ENCODE measurements around the gene ARID3A. TPM values are rescaled to one million over a fixed set of nuclear protein-coding genes. Genes with fewer than 3 reads are reported as not detected.

ARID3A gene
- total and polyA plus RNA-seq, 2 of the 4 experiments (the other 2 are of a cell fraction) = 16.0 to 23.1 TPM

- Histone ChIP-seq H4K8ac (ENCODE audit: low read depth in 2 of 2, low read length in 2 of 2) (peak overlapping the region; percentile 36 to 45; a peak in 3 of 4 replicates), H3K4me2 (ENCODE audit: low read depth, low read length) (peak overlapping the region; percentile 56)
These were observed 2.1 kb downstream of the ARID3A start for GRCh38 chr19:927780-928401.

More at GRCh38 chr19:927780-928401, 2.1 kb downstream of the ARID3A start:
- Histone ChIP-seq H2AK5ac (ENCODE audit: low read depth, low read length) (peak overlapping the region; percentile 92), H3K27me3 (ENCODE audit: control insufficient read depth, insufficient read depth, low read length) (no peaks in the 10 kb centered on the region), H3K4ac (ENCODE audit: low read depth, low read length) (peak overlapping the region; percentile 84), H3K4me3 (ENCODE audit: insufficient read depth, low read depth, low read length) (peak overlapping the region; percentile 96), H3K36me3 (ENCODE audit: control insufficient read depth, insufficient read depth, low read length) (peaks cover 35% of the 10 kb centered on the region), H3K79me1 (ENCODE audit: low read depth in 1 of 2, low read length in 2 of 2) (peaks cover 7 to 49% of the 10 kb centered on the region in 2 experiments), H3K9me1 (ENCODE audit: insufficient read depth, low read length) (no peaks in the 10 kb centered on the region; the same call in 1 of the 2 replicates), H3K27ac (ENCODE audit: insufficient read depth, low read length) (peak overlapping the region; percentile 97), H2AK9ac (replicated peaks; ENCODE audit: low read depth, low read length, poor library complexity) (peak overlapping the region; percentile 85), H4K20me1 (ENCODE audit: insufficient read depth, low read length) (peaks cover 13% of the 10 kb centered on the region), H2BK5ac (ENCODE audit: low read depth, low read length, poor library complexity, severe bottlenecking) (peak overlapping the region; percentile 14), H3K9ac (ENCODE audit: low read depth, low read length) (peak overlapping the region; percentile 98), H2BK15ac (ENCODE audit: low read depth, low read length) (no peak overlapping the region; the same call in 2 of the 3 replicates), H3K56ac (ENCODE audit: extremely low read depth, insufficient read depth, low read length) (no peak overlapping the region), H3K23ac (ENCODE audit: low read depth, low read length) (peak overlapping the region; percentile 56; the same call in 1 of the 2 replicates), H2BK20ac (ENCODE audit: low read depth, low read length) (no peak overlapping the region), H2AFZ (replicated peaks; ENCODE audit: low read length, poor library complexity) (no peak overlapping the region), H4K5ac (ENCODE audit: low read depth, low read length) (no peak overlapping the region; the same call in 1 of the 2 replicates), H3K4me1 (ENCODE audit: control insufficient read depth, insufficient read depth, low read length) (peaks cover 16% of the 10 kb centered on the region), H3K14ac (replicated peaks; ENCODE audit: low read depth, low read length) (peak overlapping the region; percentile 92), H4K91ac (ENCODE audit: insufficient read depth, low read depth, low read length) (peak overlapping the region; percentile 74), H2BK120ac (ENCODE audit: low read depth, low read length) (peak overlapping the region; percentile 2), H3K9me3 (ENCODE audit: control insufficient read depth, insufficient read depth, low read length) (no peaks in the 10 kb centered on the region), H3K18ac (ENCODE audit: low read depth, low read length) (no peak overlapping the region; the same call in 1 of the 2 replicates)
- DNase-seq = no peak
- in situ Hi-C loops (cut with MboI; ENCODE audit: low sequenced_read_pairs) (no loop called here), intact Hi-C loops (cut with micrococcal nuclease) (loop anchor here (2.0 kb wide), 1 partner anchor 313 kb away; the partner anchor contains the start of gene ATP5F1D), dilution Hi-C loops (cut with HindIII; ENCODE audit: low sequenced_read_pairs, unreplicated experiment) (no loop called here)
- CTCF ChIA-PET = interaction anchor here (1.2 kb wide), 1 partner anchor 56 kb away, joined by 3 read pairs; no protein-coding TSS in a partner anchor
- no CpG with 5 or more reads among the region's 12 CpGs for WGBS, 2 experiments (ENCODE audit: extremely low coverage in 2 of 2, insufficient read length in 1 of 2)
- TF ChIP-seq CEBPB (IDR thresholded peaks at IDR 0.05; ENCODE audit: low read depth, low read length) = no peak
- no peak for TF ChIP-seq SMC3 (IDR thresholded peaks at IDR 0.05; ENCODE audit: low read depth, low read length)
- no peak for TF ChIP-seq RAD21 (IDR thresholded peaks at IDR 0.05; ENCODE audit: low read length)
- no peak for TF ChIP-seq MAZ (IDR thresholded peaks at IDR 0.05; ENCODE audit: borderline replicate concordance, low read depth, low read length)
- TF ChIP-seq FOS (IDR thresholded peaks at IDR 0.05; ENCODE audit: low read depth, low read length) = no peak
- no peak for TF ChIP-seq POLR2A (IDR thresholded peaks at IDR 0.05; ENCODE audit: low read depth, low read length)
- no peak for TF ChIP-seq USF2 (IDR thresholded peaks at IDR 0.05; ENCODE audit: low read depth, low read length)
- no peak for TF ChIP-seq NFE2L2 (IDR thresholded peaks at IDR 0.05; ENCODE audit: low read depth, low read length)
- TF ChIP-seq RCOR1 (IDR thresholded peaks at IDR 0.05; ENCODE audit: insufficient replicate concordance, low read length) = no peak
- no peak for TF ChIP-seq RFX5 (IDR thresholded peaks at IDR 0.05; ENCODE audit: low read depth, low read length)
- TF ChIP-seq BHLHE40 (IDR thresholded peaks at IDR 0.05; ENCODE audit: low read depth, low read length) = no peak
- no peak for TF ChIP-seq CHD1 (IDR thresholded peaks at IDR 0.05; ENCODE audit: low read depth, low read length)
- BruUV-seq (replicated peaks) = no TSS peak
- no peak for ATAC-seq (ENCODE audit: low read depth)
- POLR2A ChIA-PET (ENCODE audit: unreplicated experiment) = no interaction called here

All from IMR-90 (cell line).